Panc1 (cell line): ENCODE measurements around the gene DLGAP1. TPM values are rescaled to one million over a fixed set of nuclear protein-coding genes. Genes with fewer than 3 reads are reported as not detected.

Source experiments
- ATAC-seq: fragments of 200-7000 bp; cut with Tn5 transposase; 2 replicates; pipeline ENCODE4 v1.9.1; 2020; ENCODE audit warnings: mild to moderate bottlenecking, moderate library complexity
- BruUV-seq: library from RNA; stranded (reverse); fragments of 400-500 nt; replicated peaks from 2 replicates; lab custom pipeline; 2021; lab: Mats Ljungman, UMichigan
- CTCF ChIA-PET: fragments of 300-600 bp; sonication (Branson Sonifier 250); formaldehyde crosslinking; loops from one replicate; lab custom pipeline; 2022; ENCODE audit warnings: antibody characterized with exemption; lab: Charles Lee
- POLR2A ChIA-PET: fragments of 300-600 bp; sonication (Branson Sonifier 250); formaldehyde crosslinking; loops from one replicate; lab custom pipeline; 2022; ENCODE audit warnings: antibody characterized with exemption; lab: Charles Lee
- DNase-seq: peaks from one replicate; pipeline ENCODE4 v3.0.0-alpha.2; 2010; ENCODE audit warnings: low read depth, low spot score
- H3K27ac ChIP-seq: 2 replicates; pipeline ENCODE4 v1.5.1; 2011; ENCODE audit warnings: mild to moderate bottlenecking, low read length, inconsistent platforms
- H3K27me3 ChIP-seq: fragments of 200-500 bp; sonication (Bioruptor generic); 2 replicates; pipeline ENCODE4 v1.6.0; 2014; ENCODE audit warnings: low read length, inconsistent platforms; ENCODE audit not compliant: control insufficient read depth, insufficient read depth
- H3K36me3 ChIP-seq: fragments of 200-500 bp; sonication (Bioruptor generic); 2 replicates; pipeline ENCODE4 v1.5.1; 2014; ENCODE audit warnings: inconsistent platforms, mild to moderate bottlenecking, low read length, moderate library complexity; ENCODE audit not compliant: control insufficient read depth, insufficient read depth
- H3K4me1 ChIP-seq: 2 replicates; pipeline ENCODE4 v1.5.1; 2011; ENCODE audit warnings: inconsistent platforms, mild to moderate bottlenecking, low read length, moderate library complexity; ENCODE audit not compliant: control insufficient read depth, insufficient read depth
- H3K4me3 ChIP-seq, 2 experiments: 2 replicates each; pipeline ENCODE4 v1.5.1; 2011 to 2012; ENCODE audit warnings: low read depth in 2 of 2, low read length in 2 of 2, mild to moderate bottlenecking in 2 of 2, inconsistent platforms in 1 of 2, moderate library complexity in 1 of 2
- H3K9me3 ChIP-seq: fragments of 200-500 bp; sonication (Bioruptor generic); 2 replicates; pipeline ENCODE4 v1.5.1; 2014; ENCODE audit warnings: low read depth, mild to moderate bottlenecking, inconsistent platforms, low read length, moderate library complexity; ENCODE audit not compliant: control insufficient read depth, insufficient read depth
- CTCF ChIP-seq: fragments of 450-650 bp; IDR thresholded peaks from 2 replicates; pipeline ENCODE4 v1.5.1; 2017; ENCODE audit warnings: mild to moderate bottlenecking
- POLR2AphosphoS5 ChIP-seq: IDR thresholded peaks from 2 replicates; pipeline ENCODE4 v1.6.1; 2012; ENCODE audit warnings: mild to moderate bottlenecking, low read depth, low read length, moderate library complexity
- REST ChIP-seq, 2 experiments: IDR thresholded peaks; 2 replicates each; pipeline ENCODE4 v1.6.1; 2011 to 2012; ENCODE audit warnings: low read depth in 2 of 2, control low read depth in 1 of 2, low read length in 1 of 2, mild to moderate bottlenecking in 1 of 2, moderate library complexity in 1 of 2; ENCODE audit not compliant: insufficient read depth in 1 of 2
- SIN3A ChIP-seq: IDR thresholded peaks from 2 replicates; pipeline ENCODE4 v1.6.1; 2012; ENCODE audit warnings: low read depth, mild to moderate bottlenecking, low read length, moderate library complexity, borderline replicate concordance; ENCODE audit not compliant: insufficient read depth
- TCF7L2 ChIP-seq: IDR thresholded peaks from 2 replicates; pipeline ENCODE4 v1.6.1; 2011; ENCODE audit warnings: mild to moderate bottlenecking, low read depth, low read length, inconsistent platforms
- in situ Hi-C: cut with HindIII; loops from 2 replicates; pipeline ENCODE4 v1.10.0; 2016; ENCODE audit warnings: low sequenced_read_pairs, low pct_unique_long_range_greater_than_20kb
- intact Hi-C: fragments of 100-400 bp; cut with micrococcal nuclease; formaldehyde crosslinking; loops from one replicate; pipeline ENCODE4 v1.10.0; 2022; ENCODE audit not compliant: unreplicated experiment
- total RNA-seq: library from RNA; stranded (reverse); gene quantifications from one replicate; pipeline ENCODE4 v1.2.1, GENCODE V29; 2021; ENCODE audit not compliant: unreplicated experiment

The DLGAP1 gene
- total RNA-seq, 1 experiment from 2014 or later: 1.8 TPM

- Histone ChIP-seq H3K9me3 (peaks cover 3% of the 10 kb centered on the region; the same call in 1 of the 2 replicates), H3K36me3 (no peaks in the 10 kb centered on the region), H3K27ac (no peak overlapping the region), H3K4me3 (no peak overlapping the region), H3K27me3 (no peaks in the 10 kb centered on the region), H3K4me1 (no peaks in the 10 kb centered on the region)
- intact Hi-C loops (loop anchor here (10.0 kb wide), 1 partner anchor 65 kb away; no protein-coding TSS in a partner anchor), in situ Hi-C loops (no loop called here)
- TF ChIP-seq SIN3A: no peak
- no peak for TF ChIP-seq TCF7L2
- TF ChIP-seq CTCF: no peak
- TF ChIP-seq REST (IDR thresholded peaks at IDR 0.05; ENCODE audit: insufficient read depth in 1 of 2, low read depth in 2 of 2, low read length in 1 of 2): no peak
- TF ChIP-seq POLR2AphosphoS5: no peak
- no peak for ATAC-seq
- POLR2A ChIA-PET: no interaction called here
- CTCF ChIA-PET: no interaction called here
- no peak for DNase-seq
- no TSS peak for BruUV-seq
Observed at GRCh38 chr18:4360221-4360715, 94.8 kb downstream of the DLGAP1 start.

- intact Hi-C loops: no loop called here
- H3K36me3 ChIP-seq: no peaks in the 10 kb centered on the region
- H3K4me3 ChIP-seq: no peak overlapping the region
- H3K9me3 ChIP-seq: no peaks in the 10 kb centered on the region; the same call in 1 of the 2 replicates
- no peaks in the 10 kb centered on the region for H3K27me3 ChIP-seq
- no peak overlapping the region for H3K27ac ChIP-seq
- no peaks in the 10 kb centered on the region for H3K4me1 ChIP-seq
- in situ Hi-C loops: no loop called here
- CTCF ChIA-PET: no interaction called here
- no peak for ATAC-seq
- no peak for DNase-seq
- POLR2A ChIA-PET: no interaction called here
- no peak for TF ChIP-seq REST (IDR thresholded peaks at IDR 0.05; ENCODE audit: insufficient read depth in 1 of 2, low read depth in 2 of 2, low read length in 1 of 2)
- no peak for TF ChIP-seq CTCF
- no peak for TF ChIP-seq TCF7L2
- TF ChIP-seq SIN3A: no peak
- TF ChIP-seq POLR2AphosphoS5: no peak
- BruUV-seq: no TSS peak
Observed at GRCh38 chr18:4358618-4359017, 96.5 kb downstream of the DLGAP1 start.
